Measurements from ENCODE around the gene EHF. TPM values are rescaled to one million over a fixed set of nuclear protein-coding genes. Genes with fewer than 3 reads are reported as not detected.

EHF gene
- total RNA-seq, 1 donor from 2014 or later: 60.5 TPM

- H3K9me3 ChIP-seq: no peaks in the 10 kb centered on the region
- TF ChIP-seq CTCF (IDR thresholded peaks at IDR 0.05): no peak
- H3K4me1 ChIP-seq: peaks cover 26% of the 10 kb centered on the region
- H3K27me3 ChIP-seq (ENCODE audit: low read depth): no peaks in the 10 kb centered on the region
- intact Hi-C loops (cut with DNase I): no loop called here
- no peaks in the 10 kb centered on the region for H3K36me3 ChIP-seq
- DNase-seq (no peak), ATAC-seq (peak in 1 of 2 donors; percentile 8)
- no peak overlapping the region for H3K27ac ChIP-seq
- no peak overlapping the region for H3K4me3 ChIP-seq
Observed at GRCh38 chr11:34602245-34602644, 18.6 kb upstream of the EHF start.

- H3K27me3 ChIP-seq (ENCODE audit: low read depth): no peaks in the 10 kb centered on the region
- intact Hi-C loops (cut with DNase I): no loop called here
- H3K27ac ChIP-seq: no peak overlapping the region
- H3K4me3 ChIP-seq: no peak overlapping the region
- no peaks in the 10 kb centered on the region for H3K36me3 ChIP-seq
- no peaks in the 10 kb centered on the region for H3K9me3 ChIP-seq
- no peak for ATAC-seq
- peaks cover 26% of the 10 kb centered on the region for H3K4me1 ChIP-seq
- DNase-seq: no peak
- no peak for TF ChIP-seq CTCF (IDR thresholded peaks at IDR 0.05)
Observed at GRCh38 chr11:34603129-34604001, 17.5 kb upstream of the EHF start.

GRCh38 chr11:34604145-34604544, 16.7 kb upstream of the EHF start:
- Histone ChIP-seq H3K27ac (no peak overlapping the region), H3K9me3 (no peaks in the 10 kb centered on the region), H3K27me3 (ENCODE audit: low read depth) (no peaks in the 10 kb centered on the region), H3K4me3 (no peak overlapping the region), H3K36me3 (no peaks in the 10 kb centered on the region), H3K4me1 (peaks cover 26% of the 10 kb centered on the region)
- no peak for TF ChIP-seq CTCF (IDR thresholded peaks at IDR 0.05)
- intact Hi-C loops (cut with DNase I): no loop called here
- ATAC-seq: no peak
- DNase-seq: no peak

- H3K27me3 ChIP-seq (ENCODE audit: low read depth): no peaks in the 10 kb centered on the region
- DNase-seq (no peak), ATAC-seq (no peak)
- no peak for TF ChIP-seq CTCF (IDR thresholded peaks at IDR 0.05)
- H3K4me1 ChIP-seq: peaks cover 19% of the 10 kb centered on the region
- no peak overlapping the region for H3K4me3 ChIP-seq
- intact Hi-C loops (cut with DNase I): no loop called here
- H3K9me3 ChIP-seq: no peaks in the 10 kb centered on the region
- no peak overlapping the region for H3K27ac ChIP-seq
- H3K36me3 ChIP-seq: no peaks in the 10 kb centered on the region
Observed at GRCh38 chr11:34604911-34605310, 16.0 kb upstream of the EHF start.

GRCh38 chr11:34605481-34606325, 15.2 kb upstream of the EHF start:
- H3K4me3 ChIP-seq: no peak overlapping the region
- H3K36me3 ChIP-seq: no peaks in the 10 kb centered on the region
- DNase-seq: no peak
- TF ChIP-seq CTCF (IDR thresholded peaks at IDR 0.05): no peak
- H3K27me3 ChIP-seq (ENCODE audit: low read depth): no peaks in the 10 kb centered on the region
- no peak overlapping the region for H3K27ac ChIP-seq
- no peak for ATAC-seq
- peaks cover 12% of the 10 kb centered on the region for H3K4me1 ChIP-seq
- no peaks in the 10 kb centered on the region for H3K9me3 ChIP-seq
- intact Hi-C loops (cut with DNase I): no loop called here

Measured in lower lobe of right lung (tissue), 2 donors.